ENCODE measurements around the gene PI4KB. TPM values are rescaled to one million over a fixed set of nuclear protein-coding genes. Genes with fewer than 3 reads are reported as not detected.

PI4KB gene
- total and polyA plus RNA-seq, 2 of the 13 experiments (the other 11 are each of a cell fraction or from before 2014, with no cell fraction given): 19.5 to 29.3 TPM

DNA sequence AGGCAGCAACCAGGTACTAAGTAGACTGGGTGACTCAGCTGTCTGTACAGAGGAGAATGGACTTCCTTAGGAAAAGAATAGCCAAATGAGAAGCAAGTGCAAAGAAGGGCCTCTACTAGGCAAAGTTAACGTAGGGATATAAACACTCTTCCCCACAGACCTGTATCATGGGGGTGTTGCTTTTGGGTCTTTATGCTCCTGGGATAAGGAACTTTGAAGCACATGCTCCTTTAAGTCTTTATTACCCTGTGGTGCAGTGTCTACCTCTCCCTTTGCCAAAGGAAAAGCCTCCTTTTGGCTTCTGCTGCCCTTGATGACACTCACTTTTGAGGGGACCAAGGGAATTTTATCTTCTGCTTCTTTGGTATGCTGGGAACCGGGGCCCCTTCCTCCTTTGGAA is 14.8 kb upstream of the PI4KB start:
- Histone ChIP-seq H3K9me3 (ENCODE audit: low read length) (no peaks in the 10 kb centered on the region), H3K27ac (ENCODE audit: extremely low read length, insufficient read depth, low read length) (no peak overlapping the region), H3K4me2 (ENCODE audit: low read depth, low read length) (no peak overlapping the region), H2AFZ (ENCODE audit: low read length) (no peak overlapping the region), H3K27me3 (ENCODE audit: control insufficient read depth in 1 of 2, insufficient read depth in 2 of 2, low read length in 2 of 2) (no peaks in the 10 kb centered on the region), H3K79me2 (ENCODE audit: insufficient read depth, low read length) (no peaks in the 10 kb centered on the region), H3K36me3 (replicated peaks in 1 of 2; ENCODE audit: control insufficient read depth in 1 of 2, insufficient read depth in 2 of 2, low read length in 2 of 2) (peaks cover 7 to 24% of the 10 kb centered on the region in 2 experiments; a peak in 3 of 5 replicates), H3K4me1 (ENCODE audit: insufficient read depth, low read length) (peaks cover 10% of the 10 kb centered on the region), H3K4me3 (replicated peaks in 1 of 3; ENCODE audit: insufficient read depth in 1 of 3, low read depth in 2 of 3, low read length in 3 of 3) (no peak overlapping the region), H3K9ac (ENCODE audit: insufficient read depth, low read depth, low read length) (no peak overlapping the region), H4K20me1 (ENCODE audit: insufficient read depth, low read length) (no peaks in the 10 kb centered on the region)
- in situ Hi-C loops (cut with HindIII; ENCODE audit: extremely low pct_ligation_motif_present, low pct_unique_long_range_greater_than_20kb) (loop anchor here (5.0 kb wide), 1 partner anchor 40 kb away; no protein-coding TSS in a partner anchor), intact Hi-C loops (cut with micrococcal nuclease; ENCODE audit: unreplicated experiment) (no loop called here)
- 100% methylated on average over 2 of the region's 2 CpGs for WGBS (ENCODE audit: low lambda C conversion rate)
- no TSS peak for BruUV-seq (replicated peaks)
- no peak for ATAC-seq
- no peak for FAIRE-seq
- DNase-seq (ENCODE audit: low spot score): no peak
- ChIA-PET POLR2A (interaction anchor here (1.6 kb wide), 1 partner anchor 60 kb away, joined by 3 read pairs; the partner anchor contains the start of gene ZNF687), CTCF (ENCODE audit: low intra/inter-chr PET ratio, low total read pairs) (interaction anchor here (3.1 kb wide), 1 partner anchor 40 kb away, joined by 56 read pairs; no protein-coding TSS in a partner anchor)
- TF ChIP-seq FOXA1 (IDR thresholded peaks at IDR 0.05) (no peak), FOXA1 (CRISPR knock-in tag; IDR thresholded peaks at IDR 0.05) (no peak), ZNF3 (CRISPR knock-in tag; IDR thresholded peaks at IDR 0.05) (no peak), ZNF121 (CRISPR knock-in tag; IDR thresholded peaks at IDR 0.05) (no peak), ZNF550 (CRISPR knock-in tag; IDR thresholded peaks at IDR 0.05; ENCODE audit: borderline replicate concordance) (no peak), PHB2 (IDR thresholded peaks at IDR 0.05; ENCODE audit: partially characterized antibody) (no peak)
- TF ChIP-seq, protein P1, sequence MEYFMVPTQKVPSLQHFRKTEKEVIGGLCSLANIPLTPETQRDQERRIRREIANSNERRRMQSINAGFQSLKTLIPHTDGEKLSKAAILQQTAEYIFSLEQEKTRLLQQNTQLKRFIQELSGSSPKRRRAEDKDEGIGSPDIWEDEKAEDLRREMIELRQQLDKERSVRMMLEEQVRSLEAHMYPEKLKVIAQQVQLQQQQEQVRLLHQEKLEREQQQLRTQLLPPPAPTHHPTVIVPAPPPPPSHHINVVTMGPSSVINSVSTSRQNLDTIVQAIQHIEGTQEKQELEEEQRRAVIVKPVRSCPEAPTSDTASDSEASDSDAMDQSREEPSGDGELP (IDR thresholded peaks at IDR 0.05; ENCODE audit: borderline replicate concordance, low read depth): no peak
- TF ChIP-seq, protein P2, sequence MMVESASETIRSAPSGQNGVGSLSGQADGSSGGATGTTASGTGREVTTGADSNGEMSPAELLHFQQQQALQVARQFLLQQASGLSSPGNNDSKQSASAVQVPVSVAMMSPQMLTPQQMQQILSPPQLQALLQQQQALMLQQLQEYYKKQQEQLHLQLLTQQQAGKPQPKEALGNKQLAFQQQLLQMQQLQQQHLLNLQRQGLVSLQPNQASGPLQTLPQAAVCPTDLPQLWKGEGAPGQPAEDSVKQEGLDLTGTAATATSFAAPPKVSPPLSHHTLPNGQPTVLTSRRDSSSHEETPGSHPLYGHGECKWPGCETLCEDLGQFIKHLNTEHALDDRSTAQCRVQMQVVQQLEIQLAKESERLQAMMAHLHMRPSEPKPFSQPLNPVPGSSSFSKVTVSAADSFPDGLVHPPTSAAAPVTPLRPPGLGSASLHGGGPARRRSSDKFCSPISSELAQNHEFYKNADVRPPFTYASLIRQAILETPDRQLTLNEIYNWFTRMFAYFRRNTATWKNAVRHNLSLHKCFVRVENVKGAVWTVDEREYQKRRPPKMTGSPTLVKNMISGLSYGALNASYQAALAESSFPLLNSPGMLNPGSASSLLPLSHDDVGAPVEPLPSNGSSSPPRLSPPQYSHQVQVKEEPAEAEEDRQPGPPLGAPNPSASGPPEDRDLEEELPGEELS (CRISPR knock-in tag; IDR thresholded peaks at IDR 0.05): no peak

All from HepG2 (cell line).